ENCODE measurements around the gene RAB27A.
"Not testable (repeated sequence)": the region's sequence is repeated elsewhere in the genome, so short reads cannot be mapped to it uniquely, and the experiment has no call there.

RAB27A gene

GRCh38 chr15:55249885-55250284, 39.7 kb downstream of the RAB27A start:
- DNase-seq = not testable (repeated sequence)

DNA sequence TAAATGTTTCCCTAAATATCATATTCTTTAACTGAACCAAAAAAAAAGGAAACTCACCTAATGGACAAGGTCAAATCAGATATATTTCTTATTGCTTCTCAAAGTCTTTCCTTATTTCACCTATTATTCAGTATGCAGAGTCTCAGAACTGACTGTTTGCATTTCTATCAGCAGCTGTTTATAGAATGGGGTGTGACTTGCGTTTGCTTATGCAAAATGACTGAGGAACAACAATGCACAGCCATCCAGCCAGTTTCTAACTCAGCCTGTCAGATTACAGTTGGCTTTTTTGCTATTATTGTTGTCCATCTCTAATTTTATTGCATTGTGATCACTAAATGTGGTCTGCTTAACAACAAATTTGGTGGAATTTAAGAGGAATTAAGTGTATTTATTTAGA, 40.7 kb downstream of the RAB27A start:
- DNase-seq = no peak

DNA sequence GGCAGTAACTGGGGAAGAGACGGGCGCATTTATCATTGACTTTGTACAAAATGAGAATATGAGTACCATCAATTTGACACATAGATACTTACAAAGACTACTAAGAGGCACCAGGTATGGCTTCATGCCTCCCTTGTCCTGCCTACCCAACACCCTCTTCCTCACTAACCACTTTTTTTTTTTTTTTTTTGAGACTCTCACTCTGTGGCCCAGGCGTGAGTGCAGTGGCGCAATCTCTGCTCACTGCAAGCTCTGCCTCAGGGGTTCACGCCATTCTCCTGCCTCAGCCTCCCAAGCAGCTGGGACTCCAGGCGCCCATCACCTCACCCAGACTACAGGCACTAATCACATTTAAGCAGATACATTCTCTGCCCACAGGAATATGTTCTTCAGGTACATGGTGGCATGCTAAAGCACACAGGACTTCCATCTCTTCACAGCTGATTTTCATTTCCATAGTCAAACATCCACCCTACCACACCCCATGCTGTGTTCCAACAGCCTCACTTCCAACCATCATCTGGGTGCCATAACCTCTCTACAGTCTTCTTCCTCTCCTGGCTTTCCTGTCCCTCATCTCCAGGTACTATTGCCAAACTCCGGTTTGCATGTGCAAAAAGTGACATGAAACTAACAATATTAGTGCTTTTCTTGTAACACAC, 41.7 kb downstream of the RAB27A start:
- DNase-seq = no peak

DNA sequence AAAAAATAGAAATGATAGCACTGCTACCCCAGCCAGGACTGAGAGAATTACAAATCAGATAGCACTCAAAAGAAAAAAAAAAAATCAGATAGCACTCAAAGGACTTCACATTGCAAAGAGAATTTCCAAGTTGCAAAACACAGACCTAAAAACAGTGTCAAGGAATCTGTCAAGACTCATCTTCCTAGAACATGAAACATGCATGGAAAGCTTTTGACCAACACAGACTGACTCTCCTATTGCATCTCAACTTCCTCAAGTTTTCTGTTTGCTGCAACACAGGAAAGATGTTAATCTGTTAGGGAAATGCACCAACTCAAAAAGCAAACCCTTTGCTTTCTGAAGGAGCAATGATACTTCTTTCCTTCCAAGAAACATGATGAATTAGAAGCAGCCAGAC, 42.3 kb downstream of the RAB27A start:
- no peak for DNase-seq

GRCh38 chr15:55246567-55246966, 43.0 kb downstream of the RAB27A start:
- no peak for DNase-seq

- DNase-seq = no peak
Measured at GRCh38 chr15:55245059-55245458, 44.6 kb downstream of the RAB27A start.

- DNase-seq = no peak
Measured at GRCh38 chr15:55241891-55242290, 47.7 kb downstream of the RAB27A start.

DNA sequence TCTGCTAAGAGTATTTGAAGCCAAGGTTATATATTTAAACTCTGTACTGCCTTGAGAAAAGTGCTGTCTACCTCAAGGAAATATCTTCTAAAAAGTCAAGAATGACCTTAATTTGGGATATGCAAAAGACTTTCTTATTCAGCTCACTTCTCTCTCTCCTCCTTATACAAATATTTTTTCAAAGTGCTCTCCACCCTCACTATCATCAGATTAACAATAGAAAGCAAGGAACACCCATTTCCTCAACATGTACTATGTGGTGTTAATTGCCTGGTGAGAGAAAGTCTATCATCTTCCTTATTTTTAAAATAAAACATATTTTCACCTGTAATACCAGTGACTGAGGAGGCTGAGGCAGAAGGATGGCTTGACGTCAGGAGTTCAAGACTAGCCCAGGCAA, 48.4 kb downstream of the RAB27A start:
- DNase-seq = no peak

DNA sequence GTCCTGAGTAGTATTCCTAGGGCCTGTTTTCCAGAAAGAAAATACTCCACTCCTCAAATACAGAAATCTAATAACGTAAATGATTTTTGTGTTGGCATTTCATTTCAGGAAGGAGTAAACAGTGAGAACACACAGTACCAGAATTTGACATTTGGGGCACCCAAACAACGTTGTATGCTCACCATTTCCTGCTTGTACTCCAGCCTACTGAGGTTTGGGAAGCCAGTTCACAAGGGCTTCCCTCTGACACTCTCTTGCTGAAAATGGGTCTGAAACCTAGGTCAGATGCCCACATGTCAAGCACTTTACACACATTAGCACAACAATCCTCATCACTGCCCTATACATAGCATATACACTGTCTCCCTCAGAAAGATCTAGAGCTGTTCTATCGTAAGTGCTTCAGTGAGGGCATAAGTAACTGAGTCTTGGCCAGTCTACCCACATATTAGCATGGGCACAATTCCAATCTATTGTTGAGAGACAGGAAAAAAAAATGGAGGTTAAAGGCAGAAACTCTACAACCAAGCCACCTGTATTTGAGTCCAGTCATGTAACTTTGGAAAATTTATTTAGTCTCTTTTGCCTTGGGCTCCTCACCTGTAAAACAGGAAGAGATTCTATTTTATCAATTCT, 49.4 kb downstream of the RAB27A start:
- DNase-seq = no peak

DNA sequence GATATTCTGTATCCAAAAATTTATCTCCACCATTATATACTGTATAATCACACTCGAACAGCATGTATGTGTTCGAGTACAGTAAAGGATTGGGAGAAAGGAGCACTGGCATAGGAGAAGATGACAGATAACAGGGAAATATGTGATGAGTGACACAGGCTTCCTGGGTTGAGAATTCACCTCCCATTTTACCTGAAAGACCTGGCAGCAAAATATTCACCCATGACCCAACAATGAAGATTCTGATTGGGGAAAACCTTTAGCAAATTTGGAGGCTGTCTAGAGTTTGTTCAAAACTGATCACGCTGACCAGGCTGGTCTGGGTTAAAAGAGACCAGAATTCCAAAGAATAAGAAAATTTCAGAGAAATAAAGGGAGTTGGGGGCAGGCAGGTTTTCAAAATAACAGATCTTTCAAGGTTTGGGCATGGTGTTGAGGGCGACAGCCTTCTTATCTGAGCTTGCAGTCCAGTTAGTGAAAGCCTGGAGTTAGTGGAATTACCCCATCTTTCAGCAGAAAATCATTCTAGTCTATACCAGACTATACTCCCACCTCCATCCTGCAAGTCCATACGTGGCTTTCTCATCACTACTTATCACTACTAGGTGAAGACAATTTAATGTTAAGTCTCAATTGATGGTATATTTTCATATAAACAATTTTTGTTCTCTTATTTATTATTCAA, 50.0 kb downstream of the RAB27A start:
- DNase-seq = no peak

DNA sequence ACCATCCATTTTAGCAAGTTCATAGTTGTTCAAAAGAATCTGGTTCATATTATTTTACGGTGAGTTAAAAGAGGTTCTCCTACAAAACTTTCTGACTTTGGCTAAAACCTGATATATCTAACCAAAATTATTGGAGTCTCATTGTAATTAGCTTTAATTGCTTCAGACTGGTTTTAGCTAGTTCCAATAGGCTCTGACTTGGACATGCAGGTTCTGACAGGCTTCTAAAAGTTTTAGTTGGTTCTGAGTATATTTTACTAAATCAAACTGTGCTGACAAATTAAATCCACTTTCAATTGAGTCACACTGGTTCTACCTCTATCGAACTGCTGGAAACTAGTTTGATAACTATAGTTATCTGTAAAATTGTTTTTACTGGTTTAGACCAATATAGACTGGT, 50.7 kb downstream of the RAB27A start:
- no peak for DNase-seq

- no peak for DNase-seq
Measured at GRCh38 chr15:55237219-55238130, 52.1 kb downstream of the RAB27A start.

DNA sequence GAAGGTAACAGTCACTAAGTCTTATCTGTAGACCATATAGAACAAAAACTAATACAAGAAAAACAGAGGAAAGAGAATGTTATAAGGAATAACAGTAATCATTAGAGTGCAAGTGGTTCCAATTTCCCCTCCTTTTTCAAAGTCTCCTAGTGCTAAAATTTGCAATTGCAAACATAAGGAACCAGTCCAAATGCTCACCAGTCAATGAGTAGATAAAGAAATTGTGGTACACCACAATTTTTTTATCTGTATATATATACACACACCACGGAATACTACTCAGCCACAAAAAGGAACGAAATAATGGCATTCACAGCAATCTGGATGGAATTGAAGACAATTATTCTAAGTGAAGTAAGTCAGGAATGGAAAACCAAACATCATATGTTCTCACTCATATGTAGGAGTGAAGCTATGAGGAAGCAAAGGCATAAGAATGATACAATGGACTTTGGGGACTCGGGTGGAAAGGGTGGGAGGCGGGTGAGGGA, 54.0 kb downstream of the RAB27A start:
- DNase-seq = no peak

GRCh38 chr15:55234800-55235104, 54.9 kb downstream of the RAB27A start:
- no peak for DNase-seq

DNA sequence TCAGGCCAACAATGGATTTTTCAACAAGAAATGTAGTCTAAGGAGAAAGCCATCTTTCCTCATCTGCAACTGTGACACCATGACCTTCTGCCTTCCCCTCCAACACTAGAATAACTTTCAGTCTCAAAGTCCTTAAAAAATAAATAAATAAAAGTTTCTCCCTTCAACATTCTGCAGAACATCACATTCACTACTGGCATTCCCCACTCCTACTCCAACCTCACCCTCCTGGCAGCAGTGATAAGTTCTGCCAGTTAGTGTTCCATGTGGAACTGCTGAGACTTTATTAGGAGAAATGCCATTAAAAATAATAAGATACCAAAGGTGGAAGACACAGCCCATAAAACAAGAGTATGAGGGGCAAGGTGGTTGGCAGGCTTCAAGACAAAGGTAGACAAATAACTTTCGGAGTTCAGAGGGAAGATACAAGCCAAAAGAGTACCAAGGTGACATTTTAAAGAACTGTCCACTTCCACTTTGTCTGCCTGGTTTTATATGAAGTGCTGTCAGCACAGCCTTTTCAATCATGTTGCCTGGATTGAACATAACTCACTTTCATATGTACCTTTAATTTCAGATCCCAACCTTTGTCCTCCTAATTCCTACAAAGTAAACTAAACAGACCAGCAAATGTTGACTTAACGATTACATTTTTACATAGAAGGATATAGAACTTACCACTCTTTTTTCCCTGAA, 55.4 kb downstream of the RAB27A start:
- DNase-seq = no peak

DNA sequence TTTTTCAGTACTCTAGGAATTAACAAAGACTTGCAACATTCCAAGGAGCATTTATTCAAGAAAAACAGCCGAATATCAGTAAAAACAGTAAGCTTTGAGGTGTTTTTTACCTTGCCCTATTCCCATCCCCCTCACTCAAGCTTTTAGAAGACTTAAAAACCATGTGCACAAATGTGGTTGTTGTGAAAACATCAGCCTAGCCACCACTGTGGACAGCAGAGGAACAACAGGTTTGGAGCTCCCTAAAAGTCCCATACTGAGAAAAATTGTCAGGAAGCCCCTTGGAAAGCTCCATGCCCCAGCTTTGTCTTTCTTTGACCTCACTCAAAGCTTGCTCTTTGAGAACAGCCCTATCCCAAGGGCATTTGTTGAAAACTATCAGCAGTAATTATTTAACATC, 58.2 kb downstream of the RAB27A start:
- DNase-seq = no peak

DNA sequence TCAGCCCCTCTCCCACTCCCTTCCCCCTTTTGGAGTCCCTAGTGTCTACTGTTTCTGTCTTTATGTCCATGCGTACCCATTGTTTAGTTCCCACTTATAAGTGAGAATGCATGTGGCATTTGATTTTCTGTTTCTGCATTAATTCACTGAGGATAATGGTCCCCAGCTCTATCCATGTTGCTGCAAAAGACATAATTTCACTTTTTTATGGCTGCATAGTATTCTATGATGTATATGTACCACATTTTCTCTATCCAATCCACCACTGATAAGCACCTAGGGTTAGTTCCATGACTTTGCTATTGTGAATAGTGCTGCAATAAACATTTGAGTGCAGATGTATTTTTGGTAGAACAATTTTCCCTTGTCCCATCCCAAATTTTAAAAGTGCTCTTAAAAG, 58.7 kb downstream of the RAB27A start:
- no peak for DNase-seq

DNA sequence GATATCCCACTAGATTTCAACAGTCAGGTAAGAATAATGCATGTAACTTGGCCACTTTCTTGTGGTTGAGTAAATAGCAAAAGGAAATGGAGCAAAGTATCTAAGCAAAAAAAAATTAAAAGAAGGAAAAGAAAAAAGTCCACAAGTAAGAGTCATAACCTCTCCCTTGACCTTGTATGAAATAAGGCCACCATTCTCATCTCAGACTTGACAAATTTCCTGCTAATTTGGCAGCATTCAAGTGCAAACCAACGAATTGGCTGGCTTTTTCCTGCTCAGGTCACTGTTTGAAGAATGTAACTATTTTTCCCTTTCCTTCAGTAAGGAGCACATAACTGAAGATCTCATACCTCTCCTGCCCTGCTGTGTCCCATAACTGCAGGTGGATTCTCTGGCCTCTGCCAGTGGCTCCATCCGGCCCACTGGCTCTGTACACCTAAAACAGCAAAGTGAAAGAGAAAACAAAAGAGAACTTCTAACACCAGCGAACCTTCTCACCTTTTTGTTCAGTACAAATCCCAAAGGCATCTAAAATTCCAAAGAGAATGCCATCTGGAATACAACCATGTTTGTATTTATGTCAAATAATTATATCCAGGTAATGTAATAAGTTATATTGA, 59.5 kb downstream of the RAB27A start:
- no peak for DNase-seq

GRCh38 chr15:55226127-55226526, 63.5 kb downstream of the RAB27A start:
- no peak for DNase-seq

DNA sequence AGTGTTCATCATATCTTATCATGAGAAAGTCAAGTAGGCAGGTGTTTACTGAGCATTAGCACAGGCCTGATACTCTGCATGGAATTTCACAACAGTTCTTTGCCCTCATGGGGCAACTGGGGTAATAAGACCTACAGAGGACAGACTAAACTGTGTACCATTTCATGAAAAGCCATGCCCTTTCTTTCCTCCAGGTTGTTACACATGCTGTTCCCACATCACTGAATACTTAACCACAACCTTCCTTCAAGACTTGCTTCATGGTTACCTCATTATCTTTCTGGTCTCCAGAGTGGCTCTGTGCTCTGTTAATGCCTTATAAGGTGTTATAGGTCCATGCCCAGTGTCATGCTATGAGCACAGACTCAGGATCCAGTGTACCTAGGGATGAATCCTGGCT, 64.7 kb downstream of the RAB27A start:
- no peak for DNase-seq

DNA sequence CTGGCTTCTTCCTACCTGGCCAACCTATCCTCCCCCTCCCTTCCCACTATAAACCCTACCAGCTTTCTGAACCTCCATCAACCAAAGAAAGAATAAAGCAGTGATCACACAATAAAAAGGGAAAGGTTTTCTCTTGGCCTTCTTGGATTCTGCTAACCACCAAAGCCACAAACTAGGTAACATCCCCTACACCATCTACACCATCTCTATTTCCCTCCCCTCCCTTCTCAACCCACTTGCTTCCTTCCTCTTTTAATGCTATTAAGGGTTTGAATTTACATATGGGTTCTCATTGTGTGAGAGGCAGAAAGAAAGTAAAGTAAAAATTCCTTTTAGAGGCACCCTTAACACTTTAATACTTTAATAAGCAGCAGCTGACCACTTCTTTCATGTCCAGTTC, 67.0 kb downstream of the RAB27A start:
- no peak for DNase-seq

Measured in NCI-H1092 (cell line).